ENCODE results near the gene MOB3C.
"Not testable (repeated sequence)": the region's sequence is repeated elsewhere in the genome, so short reads cannot be mapped to it uniquely, and the experiment has no call there.

MOB3C gene

DNA sequence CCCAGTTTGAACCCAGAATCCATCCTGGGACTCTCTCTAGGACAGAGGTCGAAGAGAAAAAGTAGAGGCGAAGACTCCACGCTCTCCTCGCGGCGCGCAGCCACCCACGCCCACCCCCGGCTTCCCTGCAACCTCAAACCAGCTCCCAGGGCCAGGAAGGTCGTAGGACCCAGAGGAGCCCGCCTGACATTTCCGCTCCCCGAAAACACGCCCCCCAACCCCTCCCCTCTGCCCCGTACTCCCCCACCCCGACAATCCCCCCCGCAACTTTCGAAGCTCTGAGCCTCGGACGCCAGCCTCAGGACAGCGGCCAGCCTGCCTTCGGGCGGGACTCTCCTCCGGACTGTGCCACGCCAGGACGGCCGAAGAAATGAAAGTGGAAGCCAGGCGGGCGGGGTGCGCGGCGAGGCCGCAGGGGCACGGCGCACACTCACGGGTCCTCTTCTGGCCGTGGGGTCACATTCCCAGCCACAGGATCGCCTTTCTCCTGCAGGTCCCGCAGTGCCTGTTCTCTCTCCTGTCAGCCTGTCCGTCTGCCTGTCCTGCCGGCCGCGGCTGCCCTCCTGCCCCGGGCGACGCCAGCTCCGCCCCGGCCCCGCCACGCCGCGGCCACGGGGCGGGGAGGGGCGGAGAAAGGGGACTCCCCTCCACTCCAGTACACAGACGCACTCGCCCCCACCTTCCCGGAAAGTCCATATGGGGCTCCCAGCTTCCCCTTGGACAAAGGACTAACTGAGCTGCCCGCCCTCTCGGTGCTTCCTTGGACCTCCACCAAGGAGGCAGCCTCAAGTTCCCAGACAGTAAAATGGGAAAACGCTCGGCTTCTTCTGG is at the start of gene MOB3C:
MOB3C (minus strand) TSS at position 535 of the 831 bp plus-strand sequence. CDS start 3,490 bp downstream, outside the sequence.
- DNase-seq (ENCODE audit: low read depth in 2 of 2): peak; percentile 46 to 58

DNA sequence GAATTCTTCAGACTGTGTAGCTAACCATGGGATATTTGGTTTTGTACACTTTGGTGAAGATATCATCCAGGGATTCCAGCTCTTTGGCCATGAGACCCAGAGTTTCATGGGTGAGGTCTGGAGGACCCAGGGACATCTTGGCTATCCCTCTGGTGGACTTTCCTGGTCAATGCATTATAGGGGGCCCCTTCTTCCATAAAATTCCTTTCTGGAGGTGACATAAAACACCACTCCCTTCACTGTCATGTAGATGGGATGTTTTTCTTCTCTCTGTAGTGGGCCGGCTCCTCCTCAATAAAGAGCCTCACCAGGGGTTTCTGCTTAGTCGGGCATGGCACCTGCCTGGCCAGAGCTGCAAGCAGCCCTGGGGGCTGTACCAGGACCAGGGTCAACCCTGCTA is 49.4 kb upstream of the MOB3C start:
- DNase-seq (ENCODE audit: low read depth in 2 of 2): no peak

DNA sequence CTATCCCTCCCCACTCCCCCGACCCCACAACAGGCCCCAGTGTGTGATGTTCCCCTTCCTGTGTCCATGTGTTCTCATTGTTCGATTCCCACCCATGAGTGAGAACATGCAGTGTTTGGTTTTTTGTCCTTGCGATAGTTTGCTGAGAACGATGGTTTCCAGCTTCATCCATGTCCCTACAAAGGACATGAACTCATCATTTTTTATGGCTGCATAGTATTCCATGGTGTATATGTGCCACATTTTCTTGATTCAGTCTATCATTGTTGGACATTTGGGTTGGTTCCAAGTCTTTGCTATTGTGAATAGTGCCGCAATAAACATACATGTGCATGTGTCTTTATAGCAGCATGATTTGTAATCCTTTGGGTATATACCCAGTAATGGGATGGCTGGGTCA is 46.3 kb upstream of the MOB3C start:
- DNase-seq (ENCODE audit: low read depth in 2 of 2): not testable (repeated sequence)

DNA sequence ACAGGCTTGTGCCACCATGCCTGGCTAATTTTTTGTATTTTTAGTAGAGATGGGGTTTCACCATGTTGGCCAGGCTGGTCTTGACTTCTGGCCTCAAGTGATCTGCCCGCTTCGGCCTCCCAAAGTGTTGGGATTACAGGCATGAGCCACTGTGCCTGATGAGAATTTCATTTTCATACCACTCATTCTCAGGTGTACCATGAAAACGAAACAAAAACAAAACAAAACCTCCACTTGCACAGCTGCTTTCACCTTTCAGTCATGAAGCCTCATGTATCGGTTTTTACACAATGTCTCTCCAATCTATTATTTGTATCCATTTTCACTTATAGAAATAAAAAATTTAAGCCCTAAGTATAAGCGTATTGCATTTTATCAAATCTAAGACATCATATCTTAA is 43.5 kb upstream of the MOB3C start:
- DNase-seq (ENCODE audit: low read depth in 2 of 2): not testable (repeated sequence)

DNA sequence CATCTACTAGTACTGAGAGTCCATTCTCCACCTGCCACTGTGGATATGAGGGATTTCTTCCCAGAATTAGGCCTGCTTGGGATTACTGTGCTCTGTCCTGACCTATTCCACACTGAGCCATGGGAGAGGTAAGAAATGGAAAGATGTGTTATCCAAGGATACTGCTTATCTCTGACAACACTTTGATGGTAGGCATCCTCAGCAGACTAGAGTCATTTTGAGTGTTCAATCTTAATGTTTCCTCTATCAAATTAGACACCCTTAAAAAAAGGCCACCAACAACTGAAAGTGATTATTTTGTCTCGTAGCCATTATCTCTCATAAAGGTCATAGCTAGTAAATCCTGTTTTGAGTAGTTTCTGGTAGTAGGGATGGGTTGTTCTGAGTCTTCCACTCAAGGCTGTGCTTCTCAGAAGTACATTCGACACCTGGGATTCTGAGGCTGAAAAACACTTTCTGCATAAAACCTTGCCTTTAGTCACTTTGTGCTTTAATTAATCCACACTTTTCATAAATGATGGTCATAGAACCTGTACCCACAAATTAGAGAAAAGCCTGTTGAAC is 42.8 kb upstream of the MOB3C start:
- DNase-seq (ENCODE audit: low read depth in 2 of 2): no peak

DNA sequence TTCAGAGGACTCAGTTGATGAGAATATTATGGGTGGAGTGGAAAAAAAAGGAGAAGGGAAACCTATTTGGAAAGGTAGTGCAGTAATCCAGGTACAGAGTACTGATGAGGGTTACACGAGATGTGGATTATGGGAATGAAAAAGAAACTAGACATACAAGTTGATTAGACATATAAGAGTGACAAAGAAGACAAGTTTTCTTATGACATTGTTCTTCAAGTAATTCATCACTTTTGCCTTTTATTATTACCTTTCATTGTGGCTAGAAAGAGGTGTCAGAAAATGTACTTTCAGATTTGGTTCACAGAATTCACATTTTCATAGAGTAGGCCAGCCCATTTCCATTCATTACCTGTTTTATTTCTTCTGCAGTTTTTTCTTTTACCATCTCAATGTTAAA is 41.2 kb upstream of the MOB3C start:
- no peak for DNase-seq (ENCODE audit: low read depth in 2 of 2)

DNA sequence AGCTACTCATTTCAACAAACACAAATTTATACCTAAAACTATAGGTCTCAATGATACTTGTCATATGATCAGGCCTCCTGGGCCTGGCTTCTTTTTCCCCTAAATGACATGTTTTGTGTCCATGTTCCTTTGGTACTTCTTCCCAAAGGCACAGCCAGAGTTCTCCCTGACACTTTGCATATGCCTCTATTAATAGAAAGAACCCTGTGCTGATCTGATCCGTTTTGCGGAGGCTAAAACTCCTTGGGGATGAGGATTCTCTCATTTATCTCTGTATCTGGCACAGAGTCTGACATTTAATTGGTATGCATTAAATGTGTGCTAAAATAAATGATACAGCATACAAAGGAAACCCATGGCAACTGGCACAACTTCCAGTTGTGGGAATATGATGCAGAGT is 40.0 kb upstream of the MOB3C start:
- DNase-seq (ENCODE audit: low read depth in 2 of 2): no peak

DNA sequence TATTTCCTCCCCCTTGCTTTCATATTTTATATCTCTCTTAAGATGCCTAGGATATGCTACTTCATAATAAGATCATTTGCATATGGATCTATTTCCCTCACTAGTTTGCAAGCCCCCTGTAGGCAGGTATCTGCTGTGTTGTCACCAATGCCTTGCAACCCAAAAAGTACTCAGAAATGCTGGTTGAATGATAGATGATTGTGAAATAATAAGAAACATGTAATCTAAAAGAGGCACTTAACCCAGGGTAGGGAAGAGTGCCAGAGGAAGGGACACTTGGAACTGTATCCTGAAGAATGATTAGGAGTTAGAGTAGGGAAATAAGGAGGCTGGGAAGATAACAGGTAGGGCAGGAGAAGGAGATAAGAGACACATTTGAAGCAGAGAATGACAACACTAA is 39.2 kb upstream of the MOB3C start:
- no peak for DNase-seq (ENCODE audit: low read depth in 2 of 2)

DNA sequence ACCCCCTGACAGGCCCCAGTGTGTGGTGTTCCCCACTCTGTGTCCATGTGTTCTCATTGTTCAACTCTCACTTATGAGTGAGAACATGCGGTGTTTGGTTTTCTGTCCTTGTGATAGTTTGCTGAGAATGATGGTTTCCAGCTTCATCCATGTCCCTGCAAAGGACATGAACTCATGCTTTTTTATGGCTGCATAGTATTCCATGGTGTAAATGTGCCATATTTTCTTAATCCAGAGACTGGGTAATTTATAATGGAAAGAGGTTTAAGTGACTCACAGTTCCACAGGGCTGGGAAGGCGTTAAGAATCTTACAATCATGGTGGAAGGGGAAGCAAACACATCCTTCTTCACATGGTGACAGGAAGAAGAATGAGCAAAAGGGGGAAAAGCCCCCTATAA is 38.1 kb upstream of the MOB3C start:
- DNase-seq (ENCODE audit: low read depth in 2 of 2): not testable (repeated sequence)

DNA sequence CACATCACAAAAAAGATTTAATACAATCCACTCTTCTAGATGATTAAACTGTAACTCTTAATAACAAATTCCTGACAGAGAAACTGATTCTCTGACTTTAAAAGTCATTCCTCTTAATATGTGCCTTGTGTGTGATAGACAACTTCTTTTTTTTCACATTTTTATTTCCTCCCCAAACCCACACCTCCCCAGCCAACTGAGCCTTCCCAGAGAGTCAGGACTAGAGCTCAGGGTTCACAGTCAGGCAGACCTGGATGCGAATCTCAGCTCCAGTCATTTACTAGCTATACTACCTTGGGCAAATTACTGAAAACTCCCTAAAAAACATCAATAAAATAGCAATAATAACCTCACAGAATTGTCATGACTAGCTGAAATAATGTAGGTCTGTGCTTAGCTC is 37.4 kb upstream of the MOB3C start:
- no peak for DNase-seq (ENCODE audit: low read depth in 2 of 2)

DNA sequence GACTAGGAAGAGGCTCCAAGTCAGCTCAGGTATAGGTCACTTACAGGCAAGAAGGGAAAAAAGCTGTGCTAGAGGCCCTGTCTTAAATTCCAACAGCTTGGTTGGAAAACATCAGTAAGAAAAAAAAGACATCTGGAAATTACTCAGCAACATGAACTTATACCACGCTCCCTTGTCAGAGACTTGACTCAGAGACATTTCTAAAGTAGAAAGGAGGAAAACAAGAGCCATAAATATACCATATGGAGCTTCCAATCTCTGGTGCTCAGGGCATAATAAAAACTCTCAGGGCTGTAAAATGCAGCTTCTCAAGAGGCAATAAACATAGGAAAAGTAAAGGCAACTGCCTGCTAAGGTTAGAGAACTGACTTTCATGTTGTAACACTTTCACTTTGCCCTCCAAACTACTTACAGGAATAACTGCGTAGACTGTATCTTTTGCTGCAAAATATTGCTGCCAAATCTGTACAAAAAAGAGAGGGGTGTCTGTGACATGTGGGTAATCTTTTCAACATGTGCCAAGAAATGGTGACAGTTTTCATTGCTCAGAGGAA is 36.9 kb upstream of the MOB3C start:
- no peak for DNase-seq (ENCODE audit: low read depth in 2 of 2)

DNA sequence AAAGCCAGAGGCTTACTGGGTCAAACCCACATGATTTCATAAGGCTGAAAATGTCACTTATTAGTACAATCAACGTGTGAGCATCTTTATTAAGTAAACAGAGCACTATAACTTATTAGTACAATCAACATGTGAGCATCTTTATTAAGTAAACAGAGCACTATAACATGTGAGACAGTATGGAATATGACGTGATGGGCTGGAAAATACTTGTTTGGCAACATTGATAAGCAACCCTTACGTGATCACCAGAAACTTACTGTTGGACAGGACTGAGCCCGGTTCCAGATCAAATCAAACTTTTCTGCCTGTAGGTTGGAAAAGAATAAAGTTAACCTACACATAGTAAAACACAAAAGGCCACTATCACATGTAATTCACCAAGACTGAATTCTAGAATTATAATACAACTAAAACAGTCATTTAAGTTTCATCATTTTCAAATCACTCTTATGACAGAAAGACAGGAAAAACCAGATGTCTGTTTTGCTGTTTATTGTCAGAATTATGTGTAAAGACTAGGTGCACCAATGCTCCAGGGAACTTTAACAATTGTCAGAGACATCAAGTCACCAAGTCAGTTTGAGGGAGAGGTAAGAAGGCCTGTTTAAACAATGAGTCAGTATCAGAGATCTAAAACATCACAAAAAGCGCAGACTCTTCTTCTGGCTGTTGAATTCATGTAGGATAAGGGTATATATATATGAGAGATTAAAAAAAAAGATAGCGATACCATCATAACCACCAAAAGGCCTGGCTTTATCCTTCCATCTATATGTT is 35.9 kb upstream of the MOB3C start:
- no peak for DNase-seq (ENCODE audit: low read depth in 2 of 2)

DNA sequence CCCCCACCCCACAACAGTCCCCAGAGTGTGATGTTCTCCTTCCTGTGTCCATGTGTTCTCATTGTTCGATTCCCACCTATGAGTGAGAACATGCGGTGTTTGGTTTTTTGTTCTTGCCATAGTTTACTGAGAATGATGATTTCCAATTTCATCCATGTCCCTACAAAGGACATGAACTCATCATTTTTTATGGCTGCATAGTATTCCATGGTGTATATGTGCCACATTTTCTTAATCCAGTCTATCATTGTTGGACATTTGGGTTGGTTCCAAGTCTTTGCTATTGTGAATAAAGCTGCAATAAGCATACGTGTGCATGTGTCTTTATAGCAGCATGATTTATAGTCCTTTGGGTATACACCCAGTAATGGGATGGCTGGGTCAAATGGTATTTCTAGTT is 34.5 kb upstream of the MOB3C start:
- not testable (repeated sequence) for DNase-seq (ENCODE audit: low read depth in 2 of 2)

DNA sequence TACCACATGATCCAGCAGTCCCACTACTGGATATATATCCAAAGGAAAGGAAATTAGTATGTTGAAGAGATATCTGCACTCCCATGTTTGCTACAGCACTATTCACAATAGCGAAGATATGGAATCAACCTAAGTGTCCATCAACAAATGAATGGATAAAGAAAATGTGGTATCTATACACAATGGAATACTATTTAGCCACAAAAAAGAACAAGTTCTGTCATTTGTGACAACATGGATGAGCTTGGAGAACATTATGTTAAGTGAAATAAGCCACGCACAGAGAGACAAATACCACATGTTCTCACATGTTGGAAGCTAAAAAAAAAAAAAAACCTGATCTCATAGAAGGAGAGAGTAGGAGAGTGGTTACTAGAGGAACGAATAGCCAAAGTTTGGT is 33.9 kb upstream of the MOB3C start:
- DNase-seq (ENCODE audit: low read depth in 2 of 2): no peak

DNA sequence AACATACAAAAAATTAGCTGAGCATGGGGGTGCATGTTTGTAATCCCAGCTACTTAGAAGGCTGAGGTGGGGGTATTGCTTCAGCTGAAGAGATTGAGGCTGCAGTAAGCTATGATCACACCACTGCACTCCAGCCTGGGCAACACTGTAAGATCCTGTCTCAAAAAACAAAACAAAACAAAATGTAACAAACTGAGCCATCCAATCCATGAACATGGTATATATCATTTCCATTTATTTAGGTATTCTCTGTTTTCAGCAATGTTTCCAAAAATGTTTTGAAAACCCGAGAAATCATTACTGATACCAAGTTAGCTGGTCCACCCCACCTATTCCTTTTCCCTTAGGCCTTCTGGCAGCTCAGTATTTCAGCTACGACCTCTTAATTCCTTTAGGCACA is 33.2 kb upstream of the MOB3C start:
- DNase-seq (ENCODE audit: low read depth in 2 of 2): no peak

DNA sequence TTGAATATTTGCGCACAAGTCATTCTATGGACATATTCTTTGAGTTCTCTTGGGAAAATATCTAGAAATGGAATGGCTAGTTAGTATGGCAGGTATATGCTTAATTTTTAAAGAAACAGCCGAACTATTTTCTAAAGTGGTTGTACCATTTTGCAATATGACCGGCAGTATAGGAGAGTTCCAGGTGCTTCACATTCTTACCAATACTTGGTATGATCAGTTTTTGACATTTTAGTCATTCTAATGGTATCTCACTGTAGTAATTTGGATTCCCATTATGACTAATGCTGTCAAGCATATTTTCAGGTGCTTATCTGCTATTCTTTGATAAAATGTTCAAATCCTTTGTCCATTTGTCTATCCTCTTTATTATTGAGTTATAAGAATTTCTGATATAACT is 31.0 kb upstream of the MOB3C start:
- DNase-seq (ENCODE audit: low read depth in 2 of 2): no peak

DNA sequence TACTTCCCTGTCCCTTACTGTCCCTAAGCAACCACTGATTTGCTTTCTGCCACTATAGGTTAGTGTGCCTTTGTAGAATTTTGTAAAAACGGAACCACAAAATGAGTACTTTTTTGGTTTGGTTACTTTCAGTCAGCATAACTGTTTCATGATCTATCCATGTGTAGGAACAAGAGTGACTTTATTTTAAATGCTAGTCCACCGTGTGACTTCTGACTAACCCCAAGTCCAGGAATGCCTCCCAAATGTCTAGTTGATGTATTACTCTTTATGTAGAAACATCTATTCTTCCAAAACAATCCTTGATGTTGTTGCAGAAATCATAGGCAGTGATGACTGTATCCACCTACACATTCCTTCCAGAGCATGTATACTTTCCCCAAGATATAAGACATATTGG is 30.2 kb upstream of the MOB3C start:
- DNase-seq (ENCODE audit: low read depth in 2 of 2): no peak

DNA sequence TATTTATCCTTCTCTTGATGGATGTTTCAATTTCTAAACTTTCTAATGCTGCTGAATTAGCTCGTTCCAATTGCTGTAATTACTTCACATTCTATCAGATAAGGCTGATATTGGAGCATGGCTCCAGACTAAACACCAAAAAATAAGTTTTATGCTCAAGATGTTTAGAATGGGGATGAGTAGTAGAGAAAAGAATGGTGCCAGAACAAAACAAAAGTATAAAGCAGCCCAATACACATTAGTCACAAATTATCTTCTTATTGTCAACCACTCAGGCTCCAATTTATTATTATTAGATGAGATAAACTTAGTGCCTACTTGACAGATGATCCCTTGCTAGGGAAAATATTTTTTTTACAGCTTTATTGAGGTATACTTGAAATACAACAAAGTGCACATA is 29.7 kb upstream of the MOB3C start:
- DNase-seq (ENCODE audit: low read depth in 2 of 2): no peak

DNA sequence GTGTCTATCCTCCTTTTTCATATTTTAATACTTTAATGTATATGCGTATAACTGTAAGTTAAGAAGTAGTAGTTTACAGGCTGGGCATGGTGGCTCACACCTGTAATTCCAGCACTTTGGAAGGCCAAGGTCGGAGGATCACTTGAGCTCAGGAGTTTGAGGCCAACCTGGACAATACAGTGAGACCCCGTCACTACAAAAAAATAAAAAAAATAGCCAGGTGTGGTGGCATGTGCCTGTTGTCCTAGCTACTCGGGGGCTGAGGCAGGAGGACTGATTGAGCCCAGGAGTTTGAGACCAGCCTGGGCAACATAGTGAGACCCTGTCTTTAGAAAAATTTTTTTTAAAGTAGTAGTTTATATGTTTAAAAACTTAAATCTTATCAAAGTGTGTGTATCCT is 29.2 kb upstream of the MOB3C start:
- no peak for DNase-seq (ENCODE audit: low read depth in 2 of 2)

DNA sequence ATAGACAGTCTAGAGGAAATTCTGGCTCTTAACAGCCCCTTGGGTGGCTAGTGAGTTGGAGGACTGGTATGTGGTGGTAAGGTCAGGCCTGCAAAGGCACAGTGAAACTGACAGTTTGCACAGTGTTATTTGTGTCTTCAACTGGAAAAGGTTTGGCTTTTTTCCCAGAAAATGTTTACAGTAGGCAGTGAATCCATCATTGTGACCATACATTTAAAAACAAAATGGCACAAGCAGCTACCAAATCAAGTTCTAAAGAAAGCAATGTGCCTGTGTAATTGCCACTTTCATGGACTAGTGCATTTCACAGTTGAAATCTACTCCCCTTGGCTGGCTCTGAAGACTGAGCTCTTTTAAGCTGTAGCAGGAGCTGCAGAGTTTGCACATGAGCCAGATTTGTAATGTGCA is 26.8 kb upstream of the MOB3C start:
- DNase-seq (ENCODE audit: low read depth in 2 of 2): no peak

DNA sequence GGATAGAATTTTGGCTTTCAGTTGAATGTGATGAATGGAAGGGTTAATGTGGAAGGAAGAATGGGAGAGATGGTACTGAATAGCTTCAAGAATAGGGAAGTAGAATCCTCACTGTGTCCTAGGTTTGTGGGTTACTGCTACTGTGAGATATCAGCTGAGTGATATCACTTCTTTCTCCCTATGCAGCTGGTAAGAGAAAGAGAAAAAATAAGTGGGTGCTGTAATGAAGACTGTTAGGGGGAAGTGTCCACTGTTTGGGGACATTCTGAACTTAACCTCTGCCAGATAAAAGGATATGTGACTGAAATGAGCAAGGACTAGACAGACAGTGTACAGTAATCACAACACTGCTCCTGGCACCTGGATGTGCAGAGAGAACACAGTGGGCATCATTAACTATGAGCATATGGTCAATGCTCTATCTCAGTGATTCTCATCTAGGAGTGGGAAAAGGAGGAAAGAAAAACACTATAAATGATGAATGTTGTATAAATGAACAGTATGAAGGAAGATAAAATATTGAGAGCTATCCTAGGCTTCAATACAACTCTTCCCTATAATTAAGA is 25.6 kb upstream of the MOB3C start:
- DNase-seq (ENCODE audit: low read depth in 2 of 2): no peak

DNA sequence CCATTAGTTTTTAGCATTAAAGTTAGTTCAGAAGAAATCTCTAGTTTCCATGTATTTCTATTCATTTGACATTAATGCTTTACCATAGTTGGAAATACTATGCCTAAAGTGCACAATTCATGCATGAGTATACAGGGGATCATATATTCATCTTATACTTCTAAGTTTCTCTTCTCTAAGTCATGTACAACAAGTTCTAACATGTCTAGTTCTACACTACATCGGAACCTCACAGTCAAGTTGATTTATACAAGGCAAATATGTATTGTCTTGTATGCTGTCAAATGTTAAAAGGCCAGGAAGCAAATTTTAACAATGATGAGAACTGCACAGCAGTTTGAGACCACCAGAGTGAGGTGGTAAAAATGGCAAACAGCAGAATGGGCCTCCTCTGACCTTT is 22.9 kb upstream of the MOB3C start:
- DNase-seq (ENCODE audit: low read depth in 2 of 2): no peak
